ENCODE results near the gene FNDC1.

- TF ChIP-seq CTCF (conservative IDR thresholded peaks at IDR 0.05 in 1 of 2, IDR thresholded peaks at IDR 0.05 in 1 of 2; ENCODE audit: low read depth in 1 of 2, low read length in 2 of 2) (no peak), EZH2 (IDR thresholded peaks at IDR 0.05; ENCODE audit: low read length, missing control alignments) (no peak)
Measured at GRCh38 chr6:159203304-159204005, 34.3 kb downstream of the FNDC1 start.
